Astrocyte (in vitro differentiated cells and primary cell): ENCODE data around the gene TSPEAR. TPM values are rescaled to one million over a fixed set of nuclear protein-coding genes. Genes with fewer than 3 reads are reported as not detected.

ENCODE experiments used
- DNase-seq: peaks from one replicate; pipeline ENCODE4 v3.0.0-alpha.2; 2010; ENCODE audit warnings: low read depth
- FAIRE-seq: peaks from 2 replicates; lab custom pipeline; 2011; peaks lifted over from hg19 to GRCh38; lab: Jason Lieb, UNC
- H2AFZ ChIP-seq: 2 replicates; pipeline ENCODE4 v1.6.0; 2012; ENCODE audit warnings: low read depth, low read length, inconsistent platforms
- H3K27ac ChIP-seq: 2 replicates; pipeline ENCODE4 v1.5.1; 2011; ENCODE audit warnings: low read depth, low read length, inconsistent platforms
- H3K27me3 ChIP-seq: 2 replicates; pipeline ENCODE4 v1.6.0; 2011; ENCODE audit warnings: low read length, inconsistent platforms; ENCODE audit not compliant: insufficient read depth
- H3K36me3 ChIP-seq: 2 replicates; pipeline ENCODE4 v1.5.1; 2011; ENCODE audit warnings: low read length, inconsistent platforms; ENCODE audit not compliant: insufficient read depth
- H3K4me1 ChIP-seq: 2 replicates; pipeline ENCODE4 v1.5.1; 2011; ENCODE audit warnings: low read length, inconsistent platforms; ENCODE audit not compliant: insufficient read depth
- H3K4me2 ChIP-seq: 2 replicates; pipeline ENCODE4 v1.6.0; 2012; ENCODE audit warnings: low read length, inconsistent platforms
- H3K4me3 ChIP-seq: 2 replicates; pipeline ENCODE4 v1.5.1; 2011; ENCODE audit warnings: low read depth, mild to moderate bottlenecking, low read length, inconsistent platforms; ENCODE audit not compliant: insufficient read depth
- H3K79me2 ChIP-seq: 2 replicates; pipeline ENCODE4 v1.6.0; 2012; ENCODE audit warnings: mild to moderate bottlenecking, low read length, inconsistent platforms; ENCODE audit not compliant: insufficient read depth
- H3K9ac ChIP-seq: 2 replicates; pipeline ENCODE4 v1.6.0; 2012; ENCODE audit warnings: mild to moderate bottlenecking, low read length, inconsistent platforms
- H3K9me3 ChIP-seq: 2 replicates; pipeline ENCODE4 v1.5.1; 2012; ENCODE audit warnings: low read depth, mild to moderate bottlenecking, low read length, inconsistent platforms; ENCODE audit not compliant: insufficient read depth
- H4K20me1 ChIP-seq: 2 replicates; pipeline ENCODE4 v1.6.0; 2012; ENCODE audit warnings: low read length, inconsistent platforms; ENCODE audit not compliant: insufficient read depth
- H3K27ac Mint-ChIP-seq: one replicate; pipeline ENCODE4 v1.8.0; 2021; ENCODE audit warnings: mild to moderate bottlenecking, mixed read lengths; ENCODE audit not compliant: unreplicated experiment
- H3K27me3 Mint-ChIP-seq: one replicate; pipeline ENCODE4 v1.8.0; 2021; ENCODE audit warnings: low read depth, mixed read lengths; ENCODE audit not compliant: unreplicated experiment
- H3K36me3 Mint-ChIP-seq: one replicate; pipeline ENCODE4 v1.8.0; 2021; ENCODE audit warnings: low read depth, mixed read lengths; ENCODE audit not compliant: unreplicated experiment
- H3K4me1 Mint-ChIP-seq: one replicate; pipeline ENCODE4 v1.8.0; 2021; ENCODE audit warnings: low read depth, mixed read lengths; ENCODE audit not compliant: unreplicated experiment
- H3K4me3 Mint-ChIP-seq: one replicate; pipeline ENCODE4 v1.8.0; 2021; ENCODE audit warnings: mild to moderate bottlenecking, moderate library complexity, mixed read lengths; ENCODE audit not compliant: unreplicated experiment
- H3K9me3 Mint-ChIP-seq: one replicate; pipeline ENCODE4 v1.8.0; 2021; ENCODE audit warnings: mild to moderate bottlenecking, mixed read lengths; ENCODE audit not compliant: unreplicated experiment
- EZH2 ChIP-seq: IDR thresholded peaks from 2 replicates; pipeline ENCODE4 v1.6.1; 2012; ENCODE audit warnings: mild to moderate bottlenecking, low read length, inconsistent platforms; ENCODE audit not compliant: insufficient read depth
- total RNA-seq: library from RNA; stranded (reverse); gene quantifications from 2 replicates; pipeline ENCODE4 v1.2.1, GENCODE V29; 2021
- TF ChIP-seq, protein P1 (sequence below): IDR thresholded peaks from 2 replicates; pipeline ENCODE4 v1.5.1; 2011; ENCODE audit warnings: low read depth, mild to moderate bottlenecking, inconsistent platforms, low read length, moderate library complexity; ENCODE audit not compliant: insufficient read depth

Gene TSPEAR
- total RNA-seq, 1 donor from 2014 or later, result not detected

DNA sequence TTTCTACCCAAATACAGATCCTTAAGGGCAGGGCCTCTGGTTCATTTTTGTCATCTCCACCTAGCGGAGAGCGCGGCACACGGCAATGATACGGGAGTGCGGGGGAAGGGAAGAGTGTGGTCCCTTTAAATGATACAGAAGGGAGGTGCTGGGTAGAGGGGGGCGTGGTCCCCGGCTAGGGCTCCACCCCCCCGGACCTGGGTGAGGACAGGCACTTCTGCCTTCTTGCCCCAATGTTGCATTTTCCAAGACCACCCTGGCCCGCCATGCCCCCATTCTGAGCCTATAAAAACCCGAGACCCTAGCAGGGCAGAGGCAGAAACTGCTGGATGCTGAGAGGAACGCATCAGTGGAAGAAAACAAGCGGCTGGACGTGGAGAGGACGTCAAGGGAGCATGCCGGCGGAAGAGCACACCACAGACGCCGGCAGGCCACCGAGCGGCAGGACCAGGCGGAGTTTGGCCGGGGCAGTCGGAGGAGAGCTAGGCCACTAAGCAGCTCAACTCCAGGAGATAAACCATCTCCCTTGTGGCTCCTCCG lies 226.0 kb downstream of the TSPEAR start:
- Mint-ChIP-seq H3K9me3 (peaks cover 9% of the 10 kb centered on the region), H3K27ac (no peak overlapping the region), H3K4me1 (no peaks in the 10 kb centered on the region), H3K36me3 (peaks cover 3% of the 10 kb centered on the region), H3K4me3 (peak overlapping the region; percentile 64), H3K27me3 (peaks cover 27% of the 10 kb centered on the region)
- Histone ChIP-seq H4K20me1 (no peaks in the 10 kb centered on the region), H3K4me1 (no peaks in the 10 kb centered on the region), H3K9me3 (no peaks in the 10 kb centered on the region), H3K27me3 (no peaks in the 10 kb centered on the region), H3K4me2 (no peak overlapping the region), H3K27ac (no peak overlapping the region), H3K4me3 (no peak overlapping the region), H3K36me3 (no peaks in the 10 kb centered on the region), H2AFZ (no peak overlapping the region), H3K79me2 (no peaks in the 10 kb centered on the region), H3K9ac (no peak overlapping the region)
- DNase-seq (no peak), FAIRE-seq (no peak)
- TF ChIP-seq, protein P1, sequence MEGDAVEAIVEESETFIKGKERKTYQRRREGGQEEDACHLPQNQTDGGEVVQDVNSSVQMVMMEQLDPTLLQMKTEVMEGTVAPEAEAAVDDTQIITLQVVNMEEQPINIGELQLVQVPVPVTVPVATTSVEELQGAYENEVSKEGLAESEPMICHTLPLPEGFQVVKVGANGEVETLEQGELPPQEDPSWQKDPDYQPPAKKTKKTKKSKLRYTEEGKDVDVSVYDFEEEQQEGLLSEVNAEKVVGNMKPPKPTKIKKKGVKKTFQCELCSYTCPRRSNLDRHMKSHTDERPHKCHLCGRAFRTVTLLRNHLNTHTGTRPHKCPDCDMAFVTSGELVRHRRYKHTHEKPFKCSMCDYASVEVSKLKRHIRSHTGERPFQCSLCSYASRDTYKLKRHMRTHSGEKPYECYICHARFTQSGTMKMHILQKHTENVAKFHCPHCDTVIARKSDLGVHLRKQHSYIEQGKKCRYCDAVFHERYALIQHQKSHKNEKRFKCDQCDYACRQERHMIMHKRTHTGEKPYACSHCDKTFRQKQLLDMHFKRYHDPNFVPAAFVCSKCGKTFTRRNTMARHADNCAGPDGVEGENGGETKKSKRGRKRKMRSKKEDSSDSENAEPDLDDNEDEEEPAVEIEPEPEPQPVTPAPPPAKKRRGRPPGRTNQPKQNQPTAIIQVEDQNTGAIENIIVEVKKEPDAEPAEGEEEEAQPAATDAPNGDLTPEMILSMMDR, result no peak
- no peak for TF ChIP-seq EZH2

DNA sequence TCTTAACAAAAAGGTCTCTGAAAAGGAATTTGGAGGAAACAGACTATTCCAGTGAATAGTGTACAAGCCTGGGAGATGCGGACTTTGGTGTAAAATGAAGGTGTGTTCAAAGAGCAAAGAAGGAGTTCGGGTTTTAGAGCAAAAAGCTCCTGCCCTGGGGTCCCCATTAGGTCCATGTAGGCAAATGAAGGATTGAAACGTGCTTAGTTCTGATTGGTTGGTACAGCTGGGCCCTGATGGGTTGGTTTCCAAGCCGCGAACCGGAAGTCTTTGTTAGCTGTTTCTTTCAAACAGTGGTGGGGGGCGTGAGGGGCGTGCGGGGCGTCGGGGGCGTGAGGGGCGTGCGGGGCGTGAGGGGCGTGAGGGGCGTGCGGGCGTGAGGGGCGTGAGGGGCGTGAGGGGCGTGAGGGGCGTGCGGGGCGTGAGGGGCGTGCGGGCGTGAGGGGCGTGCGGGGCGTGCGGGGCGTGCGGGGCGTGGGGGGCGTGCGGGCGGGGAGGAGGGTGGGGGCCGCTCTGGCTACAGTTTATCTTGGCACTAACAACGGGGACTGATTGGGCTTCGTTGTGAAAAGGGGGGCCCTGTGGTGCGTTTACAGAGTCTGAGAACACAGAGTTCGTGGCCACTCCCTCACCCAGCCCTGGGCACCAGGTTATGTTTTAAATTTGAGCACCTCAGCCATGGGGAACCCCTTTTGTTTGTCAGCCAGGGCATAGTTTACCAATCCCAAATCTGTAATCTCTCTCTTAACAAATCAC lies 226.7 kb downstream of the TSPEAR start:
- TF ChIP-seq EZH2, result no peak
- Histone ChIP-seq H3K4me1 (no peaks in the 10 kb centered on the region), H2AFZ (no peak overlapping the region), H3K27ac (no peak overlapping the region), H3K36me3 (no peaks in the 10 kb centered on the region), H3K4me2 (no peak overlapping the region), H3K4me3 (no peak overlapping the region), H3K27me3 (no peaks in the 10 kb centered on the region), H3K9ac (no peak overlapping the region), H4K20me1 (no peaks in the 10 kb centered on the region), H3K9me3 (no peaks in the 10 kb centered on the region), H3K79me2 (no peaks in the 10 kb centered on the region)
- Mint-ChIP-seq H3K4me3 (no peak overlapping the region), H3K4me1 (no peaks in the 10 kb centered on the region), H3K27ac (no peak overlapping the region), H3K9me3 (peaks cover 7% of the 10 kb centered on the region), H3K27me3 (peaks cover 27% of the 10 kb centered on the region), H3K36me3 (peaks cover 3% of the 10 kb centered on the region)
- DNase-seq (no peak), FAIRE-seq (no peak)

GRCh38 chr21:44483288-44484237 lies 227.8 kb downstream of the TSPEAR start:
- Histone ChIP-seq H3K9ac (no peak overlapping the region), H3K36me3 (no peaks in the 10 kb centered on the region), H3K27ac (no peak overlapping the region), H3K4me2 (no peak overlapping the region), H4K20me1 (no peaks in the 10 kb centered on the region), H3K79me2 (no peaks in the 10 kb centered on the region), H3K4me1 (no peaks in the 10 kb centered on the region), H3K9me3 (no peaks in the 10 kb centered on the region), H3K27me3 (no peaks in the 10 kb centered on the region), H2AFZ (no peak overlapping the region), H3K4me3 (no peak overlapping the region)
- DNase-seq (no peak), FAIRE-seq (no peak)
- no peaks in the 10 kb centered on the region for H3K4me1 Mint-ChIP-seq
- TF ChIP-seq EZH2, result no peak
- TF ChIP-seq, protein P1, result no peak
- H3K4me3 Mint-ChIP-seq, result no peak overlapping the region
- H3K27ac Mint-ChIP-seq, result no peak overlapping the region
- H3K27me3 Mint-ChIP-seq, result peaks cover 23% of the 10 kb centered on the region
- peaks cover 4% of the 10 kb centered on the region for H3K9me3 Mint-ChIP-seq
- no peaks in the 10 kb centered on the region for H3K36me3 Mint-ChIP-seq
